OCI-LY7 (cell line): Measurements from ENCODE around the gene NCK2. TPM values are rescaled to one million over a fixed set of nuclear protein-coding genes. Genes with fewer than 3 reads are reported as not detected.

Source experiments
- BruUV-seq: library from RNA; stranded (reverse); fragments of 400-500 nt; replicated peaks from 2 replicates; lab custom pipeline; 2021; lab: Mats Ljungman, UMichigan
- CTCF ChIA-PET: fragments of 300-600 bp; sonication (Branson Sonifier 250); formaldehyde crosslinking; loops from one replicate; lab custom pipeline; 2022; ENCODE audit warnings: antibody characterized with exemption; ENCODE audit not compliant: unreplicated experiment; lab: Charles Lee
- POLR2A ChIA-PET: fragments of 300-600 bp; sonication (Branson Sonifier 250); formaldehyde crosslinking; loops from one replicate; lab custom pipeline; 2022; ENCODE audit warnings: antibody characterized with exemption; lab: Charles Lee
- DNase-seq: peaks from one replicate; pipeline ENCODE4 v3.0.0-alpha.2; 2015; ENCODE audit warnings: low spot score
- H2AFZ ChIP-seq: fragments of 200-600 bp; sonication (generic), shearing (Covaris generic); 2 replicates; pipeline ENCODE4 v1.6.1; 2014; ENCODE audit warnings: mild to moderate bottlenecking, antibody characterized with exemption, low read length, moderate library complexity
- H3K27ac ChIP-seq: fragments of 200-600 bp; sonication (generic); 2 replicates; pipeline ENCODE4 v1.5.1; 2014; ENCODE audit warnings: mixed run types, low read depth, mild to moderate bottlenecking, moderate library complexity, low read length, inconsistent platforms; ENCODE audit not compliant: poor library complexity, severe bottlenecking
- H3K36me3 ChIP-seq: fragments of 200-600 bp; sonication (generic); 2 replicates; pipeline ENCODE4 v1.6.1; 2014; ENCODE audit warnings: mild to moderate bottlenecking, antibody characterized with exemption, low read length, moderate library complexity, mixed read lengths; ENCODE audit not compliant: insufficient read depth
- H3K4me1 ChIP-seq: fragments of 200-600 bp; sonication (generic); 2 replicates; pipeline ENCODE4 v1.5.1; 2014; ENCODE audit warnings: mild to moderate bottlenecking, low read length; ENCODE audit not compliant: insufficient read depth, poor library complexity, severe bottlenecking
- H3K4me2 ChIP-seq: fragments of 200-600 bp; sonication (generic); 2 replicates; pipeline ENCODE4 v1.6.1; 2014; ENCODE audit warnings: mild to moderate bottlenecking, low read length
- H3K4me3 ChIP-seq: fragments of 200-600 bp; sonication (generic); 2 replicates; pipeline ENCODE4 v1.5.1; 2014; ENCODE audit warnings: mild to moderate bottlenecking, low read depth, low read length; ENCODE audit not compliant: poor library complexity, severe bottlenecking
- H3K79me2 ChIP-seq: fragments of 200-600 bp; sonication (generic); 2 replicates; pipeline ENCODE4 v1.6.1; 2016; ENCODE audit warnings: low read depth, mild to moderate bottlenecking, low read length, moderate library complexity, mixed read lengths; ENCODE audit not compliant: insufficient read depth
- H3K9me2 ChIP-seq: fragments of 200-600 bp; sonication (generic); 2 replicates; pipeline ENCODE4 v1.6.1; 2016; ENCODE audit warnings: mild to moderate bottlenecking, low read length, mixed read lengths; ENCODE audit not compliant: insufficient read depth
- H3K9me3 ChIP-seq: fragments of 200-600 bp; sonication (generic); 2 replicates; pipeline ENCODE4 v1.6.1; 2014; ENCODE audit warnings: mild to moderate bottlenecking, mixed run types, low read length, mixed read lengths
- H4K20me1 ChIP-seq: fragments of 200-600 bp; sonication (generic); 2 replicates; pipeline ENCODE4 v1.6.1; 2014; ENCODE audit warnings: mild to moderate bottlenecking, antibody characterized with exemption, low read length, moderate library complexity, mixed read lengths; ENCODE audit not compliant: insufficient read depth
- EZH2phosphoT487 ChIP-seq: fragments of 200-600 bp; sonication (generic); IDR thresholded peaks from 2 replicates; pipeline ENCODE4 v1.6.1; 2018; ENCODE audit warnings: low read depth, borderline replicate concordance, mild to moderate bottlenecking, mixed run types, antibody characterized with exemption, low read length, moderate library complexity, mixed read lengths
- intact Hi-C: fragments of 100-400 bp; cut with micrococcal nuclease; formaldehyde crosslinking; loops from one replicate; pipeline ENCODE4 v1.10.0; 2022; ENCODE audit not compliant: unreplicated experiment
- total RNA-seq, 2 experiments: library from RNA; depleted of rRNA in 1 of 2; stranded (reverse); fragments of >200 nt in 1 of 2; shearing (Covaris generic) in 1 of 2; gene quantifications; 2 replicates each; pipeline ENCODE4 v1.2.3, GENCODE V29; 2014 to 2022
- TF ChIP-seq, protein P1 (sequence below): fragments of 200-600 bp; sonication (generic); conservative IDR thresholded peaks from 2 replicates; pipeline ENCODE4 v1.5.1; 2014; ENCODE audit warnings: mild to moderate bottlenecking, antibody characterized with exemption, low read length, moderate library complexity, mixed read lengths

Gene NCK2
- total RNA-seq, 2 experiments from 2014 or later: 23.4 to 34.2 TPM

DNA sequence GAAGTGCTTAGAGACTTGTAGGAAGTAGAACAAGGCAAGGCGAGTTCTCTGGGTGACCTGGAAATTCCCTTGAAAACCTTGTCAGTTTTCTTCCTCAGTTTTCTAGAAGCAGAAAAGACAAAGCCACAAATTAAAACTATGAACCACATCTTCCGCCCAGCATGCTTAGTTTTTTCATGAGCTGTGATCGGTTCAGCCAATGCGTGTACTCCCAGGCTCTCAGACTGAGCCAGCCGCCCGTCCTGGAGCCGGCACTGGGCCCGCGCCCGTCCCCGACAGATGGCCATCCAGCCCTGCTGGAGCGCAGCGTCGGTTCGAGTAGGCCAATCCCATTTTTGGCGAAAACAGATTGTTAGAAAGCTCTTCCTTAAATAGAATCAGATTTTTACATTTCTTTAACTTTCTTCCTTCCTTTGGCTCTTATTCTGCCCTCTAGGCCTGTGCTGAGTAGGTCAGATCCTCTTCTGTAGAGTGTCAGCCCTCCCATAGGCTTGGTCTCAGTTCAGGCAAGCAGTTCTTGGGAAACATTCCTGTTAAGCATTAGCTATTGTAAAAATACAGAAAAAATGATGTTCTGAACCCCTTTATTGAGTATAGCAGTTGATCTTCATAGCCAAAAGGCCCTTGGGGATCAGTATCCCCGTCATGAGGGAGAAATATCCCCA is 112.5 kb downstream of the NCK2 start:
- H3K27ac ChIP-seq: no peak overlapping the region
- H4K20me1 ChIP-seq: no peaks in the 10 kb centered on the region
- H3K79me2 ChIP-seq: no peaks in the 10 kb centered on the region
- intact Hi-C loops: no loop called here
- no peak for DNase-seq
- no peaks in the 10 kb centered on the region; the same call in 1 of the 2 replicates for H3K36me3 ChIP-seq
- POLR2A ChIA-PET: interaction anchor here (0.6 to 1.3 kb wide), 5 partner anchors 21 to 812 kb away, joined by 3 to 7 read pairs (median 3); no protein-coding TSS in a partner anchor
- no peaks in the 10 kb centered on the region for H3K9me2 ChIP-seq
- no peak overlapping the region for H2AFZ ChIP-seq
- TF ChIP-seq EZH2phosphoT487: no peak
- TF ChIP-seq, protein P1, sequence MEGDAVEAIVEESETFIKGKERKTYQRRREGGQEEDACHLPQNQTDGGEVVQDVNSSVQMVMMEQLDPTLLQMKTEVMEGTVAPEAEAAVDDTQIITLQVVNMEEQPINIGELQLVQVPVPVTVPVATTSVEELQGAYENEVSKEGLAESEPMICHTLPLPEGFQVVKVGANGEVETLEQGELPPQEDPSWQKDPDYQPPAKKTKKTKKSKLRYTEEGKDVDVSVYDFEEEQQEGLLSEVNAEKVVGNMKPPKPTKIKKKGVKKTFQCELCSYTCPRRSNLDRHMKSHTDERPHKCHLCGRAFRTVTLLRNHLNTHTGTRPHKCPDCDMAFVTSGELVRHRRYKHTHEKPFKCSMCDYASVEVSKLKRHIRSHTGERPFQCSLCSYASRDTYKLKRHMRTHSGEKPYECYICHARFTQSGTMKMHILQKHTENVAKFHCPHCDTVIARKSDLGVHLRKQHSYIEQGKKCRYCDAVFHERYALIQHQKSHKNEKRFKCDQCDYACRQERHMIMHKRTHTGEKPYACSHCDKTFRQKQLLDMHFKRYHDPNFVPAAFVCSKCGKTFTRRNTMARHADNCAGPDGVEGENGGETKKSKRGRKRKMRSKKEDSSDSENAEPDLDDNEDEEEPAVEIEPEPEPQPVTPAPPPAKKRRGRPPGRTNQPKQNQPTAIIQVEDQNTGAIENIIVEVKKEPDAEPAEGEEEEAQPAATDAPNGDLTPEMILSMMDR: no peak
- H3K4me1 ChIP-seq: no peaks in the 10 kb centered on the region
- H3K4me3 ChIP-seq: no peak overlapping the region
- no peaks in the 10 kb centered on the region for H3K9me3 ChIP-seq
- CTCF ChIA-PET: no interaction called here
- H3K4me2 ChIP-seq: no peak overlapping the region
- BruUV-seq: no TSS peak

DNA sequence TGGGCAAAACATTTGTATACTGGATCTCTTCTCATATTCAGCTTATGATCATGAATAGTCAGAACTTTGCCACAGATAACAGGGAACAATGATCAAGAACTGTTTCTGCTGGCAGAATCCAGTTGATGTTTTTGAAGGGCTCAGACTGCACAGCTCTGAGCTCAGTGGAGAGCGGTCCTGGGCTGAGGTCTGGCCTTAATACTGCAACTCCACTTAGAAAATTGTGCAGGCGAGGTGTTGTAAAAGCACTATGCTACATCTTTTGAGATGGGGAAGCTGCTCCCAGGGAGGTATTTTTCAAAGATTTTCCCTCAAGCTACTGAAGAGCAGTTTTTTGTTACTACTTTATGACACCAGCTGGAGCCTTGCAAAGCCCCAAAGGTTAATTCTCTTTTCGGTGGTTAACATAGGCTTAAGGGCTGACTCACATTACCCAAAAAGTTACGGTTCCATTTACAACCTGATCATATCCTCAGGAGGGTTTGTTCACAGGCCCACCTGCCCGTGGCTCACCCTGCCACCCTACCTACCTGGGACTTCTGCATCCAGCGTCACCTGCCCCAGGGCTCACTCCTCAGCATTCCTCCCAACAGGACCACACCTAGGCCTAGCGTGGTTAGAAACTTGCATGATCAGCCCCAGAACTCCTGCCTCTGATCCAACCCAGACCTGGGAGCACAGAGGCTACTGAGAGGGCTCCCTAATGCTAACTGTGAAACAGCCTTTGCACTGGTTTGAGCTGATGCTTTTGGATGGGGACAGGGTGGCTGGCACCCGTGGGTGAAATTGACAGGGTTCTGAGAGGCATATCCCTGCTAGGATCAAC is 114.4 kb downstream of the NCK2 start:
- no peak overlapping the region for H3K4me3 ChIP-seq
- H3K9me3 ChIP-seq: no peaks in the 10 kb centered on the region
- TF ChIP-seq, protein P1: no peak
- no peak for TF ChIP-seq EZH2phosphoT487
- intact Hi-C loops: no loop called here
- ChIA-PET POLR2A (interaction anchor here (0.5 to 1.2 kb wide), 3 partner anchors 9 to 724 kb away, joined by 3 to 4 read pairs (median 3); no protein-coding TSS in a partner anchor), CTCF (no interaction called here)
- H3K79me2 ChIP-seq: no peaks in the 10 kb centered on the region
- no peak overlapping the region for H3K4me2 ChIP-seq
- no peak for DNase-seq
- H3K36me3 ChIP-seq: no peaks in the 10 kb centered on the region; the same call in 1 of the 2 replicates
- H3K9me2 ChIP-seq: no peaks in the 10 kb centered on the region
- H3K27ac ChIP-seq: no peak overlapping the region
- no peaks in the 10 kb centered on the region for H4K20me1 ChIP-seq
- no peaks in the 10 kb centered on the region for H3K4me1 ChIP-seq
- no peak overlapping the region for H2AFZ ChIP-seq
- BruUV-seq: no TSS peak
